ENCODE data around the gene ZFC3H1. TPM values are rescaled to one million over a fixed set of nuclear protein-coding genes. Genes with fewer than 3 reads are reported as not detected.
"Not testable (repeated sequence)": the region's sequence is repeated elsewhere in the genome, so short reads cannot be mapped to it uniquely, and the experiment has no call there.

The ZFC3H1 gene
- total RNA-seq, 1 donor from 2014 or later, result 19.9 TPM

GRCh38 chr12:71594214-71594948, 69.3 kb downstream of the ZFC3H1 start:
- no peak for DNase-seq (ENCODE audit: low spot score)
- intact Hi-C loops (cut with DNase I), result no loop called here

DNA sequence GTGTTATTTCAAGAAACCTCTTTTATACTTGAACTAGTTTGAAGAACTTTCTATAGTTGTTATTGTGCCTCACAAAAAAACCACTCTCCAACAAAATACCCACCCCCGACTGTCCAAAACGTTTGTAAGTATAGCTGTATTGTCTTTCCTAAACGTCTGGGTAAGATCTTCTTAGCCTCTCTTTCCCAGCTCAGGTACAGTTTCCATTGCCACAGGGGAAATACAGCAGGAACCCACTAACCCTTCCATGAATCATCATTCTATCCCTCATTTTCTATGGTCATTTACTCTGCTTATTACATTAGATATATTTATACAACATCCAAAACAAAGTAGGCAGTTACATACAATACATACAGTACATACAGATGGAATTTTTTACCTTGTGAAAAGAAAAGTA, 70.8 kb downstream of the ZFC3H1 start:
- no peak for DNase-seq (ENCODE audit: low spot score)
- intact Hi-C loops (cut with DNase I), result no loop called here

GRCh38 chr12:71591601-71592000, 72.0 kb downstream of the ZFC3H1 start:
- intact Hi-C loops (cut with DNase I), result no loop called here
- DNase-seq (ENCODE audit: low spot score), result no peak

DNA sequence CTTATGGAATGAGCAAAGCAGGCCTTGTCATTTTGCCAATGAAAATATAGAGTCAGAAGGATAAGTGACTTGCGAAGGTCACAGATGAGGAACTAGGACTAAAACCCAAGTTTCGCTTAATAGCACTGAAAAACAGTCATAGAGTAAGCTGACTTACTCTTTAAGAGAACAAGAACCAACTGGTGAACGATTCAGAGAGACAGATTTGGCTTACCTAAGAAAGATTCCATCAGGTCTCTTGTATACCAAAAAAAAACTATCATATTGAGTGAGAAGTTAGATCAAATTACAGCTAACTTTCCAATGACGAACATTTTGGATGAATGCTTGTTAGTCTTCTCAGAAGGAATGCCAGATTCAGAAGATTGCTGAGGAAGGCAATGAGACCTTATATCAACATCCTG, 74.2 kb downstream of the ZFC3H1 start:
- no peak for DNase-seq (ENCODE audit: low spot score)
- intact Hi-C loops (cut with DNase I), result no loop called here

DNA sequence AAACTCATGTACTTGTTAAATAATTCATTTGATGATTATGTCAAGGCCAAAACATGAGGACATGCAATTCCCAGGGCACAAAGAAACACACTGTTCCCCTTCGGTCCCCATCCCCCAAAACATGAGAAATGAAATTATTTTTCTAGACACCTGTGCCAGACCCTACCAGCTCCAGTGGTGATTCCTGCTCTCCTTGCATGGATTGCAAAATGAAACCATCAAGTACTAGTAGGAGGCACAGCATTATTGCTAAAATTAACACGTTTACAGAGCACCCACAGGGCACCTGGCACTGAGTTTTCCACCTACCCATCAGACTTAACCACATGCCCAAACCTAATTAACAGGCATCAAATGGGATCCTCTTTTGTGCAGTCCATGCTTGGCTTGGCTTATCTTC, 76.6 kb downstream of the ZFC3H1 start:
- intact Hi-C loops (cut with DNase I), result no loop called here
- DNase-seq (ENCODE audit: low spot score), result no peak

DNA sequence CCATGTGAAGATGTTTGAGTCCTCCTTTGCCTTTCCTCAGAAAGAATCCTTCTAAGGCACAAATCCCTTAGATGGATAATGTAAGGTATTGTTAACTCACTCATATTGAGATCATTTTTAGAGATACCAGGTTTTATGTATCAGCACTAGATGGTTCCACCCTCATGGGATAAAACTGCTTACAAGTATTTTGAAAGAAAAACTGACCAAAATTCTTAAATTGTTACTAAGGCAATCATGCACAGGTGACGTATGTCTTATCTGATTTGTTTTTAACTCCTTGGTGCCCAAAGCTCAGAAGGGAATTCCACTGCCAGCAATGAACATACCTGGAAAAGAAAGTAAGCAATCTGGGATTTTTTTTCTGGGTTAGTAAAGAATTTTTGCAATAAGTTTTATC, 78.4 kb downstream of the ZFC3H1 start:
- DNase-seq (ENCODE audit: low spot score), result no peak
- intact Hi-C loops (cut with DNase I), result no loop called here

GRCh38 chr12:71584356-71584755, 79.3 kb downstream of the ZFC3H1 start:
- intact Hi-C loops (cut with DNase I), result no loop called here
- no peak for DNase-seq (ENCODE audit: low spot score)

GRCh38 chr12:71582925-71583324, 80.7 kb downstream of the ZFC3H1 start:
- intact Hi-C loops (cut with DNase I), result no loop called here

GRCh38 chr12:71581206-71581605, 82.4 kb downstream of the ZFC3H1 start:
- DNase-seq (ENCODE audit: low spot score), result no peak
- intact Hi-C loops (cut with DNase I), result no loop called here

More at GRCh38 chr12:71582925-71583324, 80.7 kb downstream of the ZFC3H1 start:
- DNase-seq (ENCODE audit: low spot score), result no peak

DNA sequence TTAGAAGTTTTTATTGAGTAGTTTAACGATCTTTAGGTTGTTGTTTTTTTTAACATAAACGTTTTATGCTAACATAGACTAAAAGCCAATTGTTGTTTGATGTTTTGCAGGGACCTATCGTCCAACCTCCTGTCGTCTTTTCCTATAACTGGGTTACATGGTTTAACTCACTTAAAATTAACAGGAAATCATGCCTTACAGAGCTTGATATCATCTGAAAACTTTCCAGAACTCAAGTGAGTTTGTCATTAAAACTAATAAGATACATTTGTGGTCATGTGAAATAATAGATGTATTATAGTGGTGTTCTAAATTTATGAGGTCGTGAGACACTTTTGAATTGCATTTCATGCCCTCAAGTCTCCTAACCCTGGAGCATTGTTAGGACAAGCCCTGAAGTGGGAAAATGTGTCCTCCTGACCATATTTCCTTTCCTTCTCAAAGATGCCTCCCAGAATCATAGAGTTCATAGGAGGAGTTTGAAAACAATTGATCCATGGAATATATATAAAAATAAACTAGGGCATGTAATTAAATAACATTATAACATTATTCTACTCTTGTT, 84.9 kb downstream of the ZFC3H1 start:
- intact Hi-C loops (cut with DNase I), result no loop called here
- no peak for DNase-seq (ENCODE audit: low spot score)

DNA sequence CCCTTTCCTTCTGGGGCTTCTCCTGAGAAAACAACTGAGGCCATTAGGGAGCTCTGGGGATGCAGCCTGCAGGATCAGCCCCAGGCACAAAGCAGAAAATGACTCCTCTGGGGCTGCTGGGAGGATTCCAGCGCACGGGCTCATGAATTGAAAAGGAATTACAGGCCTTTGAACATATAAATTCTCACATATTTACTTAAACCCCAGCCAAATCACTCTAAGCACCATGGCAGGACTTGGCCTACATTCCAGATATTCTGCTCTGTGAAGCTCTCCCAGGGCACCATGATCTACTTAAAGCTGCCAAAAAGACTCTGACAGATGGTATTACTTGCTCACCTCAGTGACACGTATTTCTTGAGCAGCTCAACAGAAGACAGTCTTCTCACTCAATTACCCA, 87.2 kb downstream of the ZFC3H1 start:
- intact Hi-C loops (cut with DNase I), result no loop called here
- DNase-seq (ENCODE audit: low spot score), result no peak

- intact Hi-C loops (cut with DNase I); DNase-seq (ENCODE audit: low spot score): not testable (repeated sequence)
These were observed 93.8 kb downstream of the ZFC3H1 start for GRCh38 chr12:71569885-71570284.

- intact Hi-C loops (cut with DNase I), result no loop called here
- DNase-seq (ENCODE audit: low spot score), result no peak
These were observed 96.1 kb downstream of the ZFC3H1 start for GRCh38 chr12:71567537-71567936.

DNA sequence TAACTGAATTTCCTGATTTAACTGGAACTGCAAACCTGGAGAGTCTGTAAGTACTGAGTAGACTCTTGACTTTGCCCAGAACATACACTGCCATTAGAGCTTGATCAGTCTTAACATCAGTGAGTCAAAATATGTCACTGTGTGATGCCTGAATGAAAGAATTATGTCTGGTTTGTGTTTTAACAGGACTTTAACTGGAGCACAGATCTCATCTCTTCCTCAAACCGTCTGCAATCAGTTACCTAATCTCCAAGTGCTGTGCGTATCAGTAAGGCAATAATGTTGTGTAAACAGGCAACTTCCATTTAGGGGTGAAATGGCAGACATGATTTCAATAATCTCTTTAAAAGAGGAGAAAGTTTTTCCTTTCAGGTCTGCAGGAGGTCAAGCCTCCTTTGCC, 97.0 kb downstream of the ZFC3H1 start:
- intact Hi-C loops (cut with DNase I), result no loop called here
- DNase-seq (ENCODE audit: low spot score), result no peak

DNA sequence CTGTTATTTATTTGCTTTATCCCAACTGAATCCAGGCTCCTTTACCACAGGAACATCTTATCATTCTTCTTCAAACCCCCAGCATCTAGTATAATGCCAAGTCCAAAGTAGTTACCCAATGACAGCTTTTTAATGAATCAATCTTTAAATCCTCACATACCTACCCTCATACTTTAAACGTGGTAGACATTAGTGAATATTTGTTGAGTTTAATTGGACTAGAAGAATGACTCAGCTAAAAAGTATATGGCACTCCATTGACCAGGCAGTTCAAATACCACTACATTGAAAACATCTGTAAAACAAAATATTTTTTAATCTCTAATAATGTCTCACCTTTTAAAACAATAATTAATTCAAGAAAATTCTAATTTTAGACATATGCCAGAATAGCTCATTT, 98.1 kb downstream of the ZFC3H1 start:
- no peak for DNase-seq (ENCODE audit: low spot score)
- intact Hi-C loops (cut with DNase I), result no loop called here

GRCh38 chr12:71562676-71563595, 100.7 kb downstream of the ZFC3H1 start:
- intact Hi-C loops (cut with DNase I), result no loop called here
- no peak for DNase-seq (ENCODE audit: low spot score)

Other genes with a start within 250 kb of the ZFC3H1 start
- not detected for gene LGR5, start 224.1 kb downstream of the ZFC3H1 start, total RNA-seq
- 7.8 TPM for gene THAP2, start 453 bp upstream of the ZFC3H1 start, total RNA-seq
- gene TMEM19, start 22.2 kb upstream of the ZFC3H1 start, total RNA-seq, result 24.1 TPM
- 191 TPM for gene RAB21, start 91.0 kb upstream of the ZFC3H1 start, total RNA-seq
- gene TBC1D15, start 175.9 kb upstream of the ZFC3H1 start, total RNA-seq, result 23.1 TPM